Measurements from ENCODE around the gene ACLY.
"Not testable (repeated sequence)": the region's sequence is repeated elsewhere in the genome, so short reads cannot be mapped to it uniquely, and the experiment has no call there.

- not testable (repeated sequence) for TF ChIP-seq CTCF, POLR2A (IDR thresholded peaks at IDR 0.05)
Observed at GRCh38 chr17:41839448-41839847, 79.3 kb downstream of the ACLY start.
